Fibroblast of lung (primary cell): ENCODE data around the gene TAS2R10.

Experiments used
- CTCF ChIP-seq, 2 donors: IDR thresholded peaks in 1 of 2; conservative IDR thresholded peaks in 1 of 2; 1 replicate in 1 of 2; 2 replicates in 1 of 2; pipeline ENCODE4 v1.5.1; 2011 to 2012; ENCODE audit warnings: low read length in 2 of 2, control low read depth in 1 of 2, inconsistent platforms in 1 of 2, low read depth in 1 of 2, mild to moderate bottlenecking in 1 of 2
- EZH2 ChIP-seq: IDR thresholded peaks from 2 replicates; pipeline ENCODE4 v1.5.1; 2012; ENCODE audit warnings: low read length, control low read depth, mild to moderate bottlenecking; ENCODE audit errors: missing control alignments

GRCh38 chr12:10802587-10802986, 23.6 kb downstream of the TAS2R10 start, which contains the start of gene TAS2R7:
- TF ChIP-seq CTCF (conservative IDR thresholded peaks at IDR 0.05 in 1 of 2, IDR thresholded peaks at IDR 0.05 in 1 of 2; ENCODE audit: low read depth in 1 of 2, low read length in 2 of 2) (no peak), EZH2 (no peak)
